Measurements from ENCODE around the gene CTNNBIP1.

Gene CTNNBIP1

GRCh38 chr1:9910076-9910422, at the start of gene CTNNBIP1:
TSS of gene CTNNBIP1 (minus strand) at chr1:9910269. CDS start at chr1:9872064, 38,205 bp downstream.
- Histone ChIP-seq H3K36me3 (ENCODE audit: insufficient read depth, low read length) (no peaks in the 10 kb centered on the region), H3F3A (ENCODE audit: insufficient read depth, low read length) (no peaks in the 10 kb centered on the region), H3K4me1 (ENCODE audit: insufficient read depth, low read length, severe bottlenecking) (peaks cover 18% of the 10 kb centered on the region), H3K9me3 (ENCODE audit: low read length) (no peaks in the 10 kb centered on the region), H3K27me3 (ENCODE audit: insufficient read depth, low read length) (no peaks in the 10 kb centered on the region), H2AFZ (ENCODE audit: low read length) (peak within 1 kb of the TSS; percentile 98), H3K79me2 (ENCODE audit: insufficient read depth, low read length) (no peaks in the 10 kb centered on the region), H3K4me3 (ENCODE audit: low read depth, low read length, poor library complexity, severe bottlenecking) (peak within 1 kb of the TSS; percentile 94), H3K9ac (ENCODE audit: low read length) (peak within 1 kb of the TSS; percentile 86), H3K27ac (ENCODE audit: low read depth, low read length, poor library complexity, severe bottlenecking) (peak within 1 kb of the TSS; percentile 82), H4K20me1 (ENCODE audit: insufficient read depth, low read length) (no peaks in the 10 kb centered on the region), H3K4me2 (ENCODE audit: low read length) (peak within 1 kb of the TSS; percentile 100), H3K9me2 (ENCODE audit: low read depth, low read length) (no peaks in the 10 kb centered on the region)
- TF ChIP-seq CTCF (IDR thresholded peaks at IDR 0.05; ENCODE audit: low read length): no peak
- no peak for TF ChIP-seq EZH2 (IDR thresholded peaks at IDR 0.05; ENCODE audit: borderline replicate concordance, low read length)

GRCh38 chr1:9957726-9958125, 47.7 kb upstream of the CTNNBIP1 start:
- Histone ChIP-seq H3K79me2 (ENCODE audit: insufficient read depth, low read length) (no peaks in the 10 kb centered on the region), H3F3A (ENCODE audit: insufficient read depth, low read length) (no peaks in the 10 kb centered on the region), H4K20me1 (ENCODE audit: insufficient read depth, low read length) (no peaks in the 10 kb centered on the region), H3K9ac (ENCODE audit: low read length) (no peak overlapping the region), H3K27ac (ENCODE audit: low read depth, low read length, poor library complexity, severe bottlenecking) (no peak overlapping the region), H3K9me2 (ENCODE audit: low read depth, low read length) (no peaks in the 10 kb centered on the region), H2AFZ (ENCODE audit: low read length) (no peak overlapping the region), H3K4me2 (ENCODE audit: low read length) (no peak overlapping the region), H3K4me1 (ENCODE audit: insufficient read depth, low read length, severe bottlenecking) (peaks cover 16% of the 10 kb centered on the region), H3K36me3 (ENCODE audit: insufficient read depth, low read length) (no peaks in the 10 kb centered on the region; the same call in 1 of the 2 replicates), H3K4me3 (ENCODE audit: low read depth, low read length, poor library complexity, severe bottlenecking) (no peak overlapping the region), H3K9me3 (ENCODE audit: low read length) (no peaks in the 10 kb centered on the region), H3K27me3 (ENCODE audit: insufficient read depth, low read length) (no peaks in the 10 kb centered on the region)
- no peak for TF ChIP-seq CTCF (IDR thresholded peaks at IDR 0.05; ENCODE audit: low read length)
- TF ChIP-seq EZH2 (IDR thresholded peaks at IDR 0.05; ENCODE audit: borderline replicate concordance, low read length): no peak

- no peaks in the 10 kb centered on the region for H3K9me2 ChIP-seq (ENCODE audit: low read depth, low read length)
- no peaks in the 10 kb centered on the region for H3F3A ChIP-seq (ENCODE audit: insufficient read depth, low read length)
- H3K9me3 ChIP-seq (ENCODE audit: low read length): no peaks in the 10 kb centered on the region
- TF ChIP-seq CTCF (IDR thresholded peaks at IDR 0.05; ENCODE audit: low read length) (no peak), EZH2 (IDR thresholded peaks at IDR 0.05; ENCODE audit: borderline replicate concordance, low read length) (no peak)
- no peaks in the 10 kb centered on the region for H3K36me3 ChIP-seq (ENCODE audit: insufficient read depth, low read length)
- no peaks in the 10 kb centered on the region for H4K20me1 ChIP-seq (ENCODE audit: insufficient read depth, low read length)
- H2AFZ ChIP-seq (ENCODE audit: low read length): no peak overlapping the region
- no peaks in the 10 kb centered on the region for H3K27me3 ChIP-seq (ENCODE audit: insufficient read depth, low read length)
- H3K4me2 ChIP-seq (ENCODE audit: low read length): no peak overlapping the region
- H3K4me3 ChIP-seq (ENCODE audit: low read depth, low read length, poor library complexity, severe bottlenecking): no peak overlapping the region
- no peak overlapping the region for H3K27ac ChIP-seq (ENCODE audit: low read depth, low read length, poor library complexity, severe bottlenecking)
- H3K9ac ChIP-seq (ENCODE audit: low read length): no peak overlapping the region
- H3K4me1 ChIP-seq (ENCODE audit: insufficient read depth, low read length, severe bottlenecking): peaks cover 38% of the 10 kb centered on the region
- peaks cover 4% of the 10 kb centered on the region; the same call in 1 of the 2 replicates for H3K79me2 ChIP-seq (ENCODE audit: insufficient read depth, low read length)
These were observed 36.2 kb upstream of the CTNNBIP1 start for GRCh38 chr1:9946315-9946714.
